Left ventricle myocardium inferior (tissue), 1 donor: ENCODE results near the gene EPHB1. TPM values are rescaled to one million over a fixed set of nuclear protein-coding genes. Genes with fewer than 3 reads are reported as not detected.
"Not testable (repeated sequence)": the region's sequence is repeated elsewhere in the genome, so short reads cannot be mapped to it uniquely, and the experiment has no call there.

Experiments used
- DNase-seq: peaks from one replicate; pipeline ENCODE4 v3.0.0-alpha.2; 2020
- H3K27ac ChIP-seq: fragments of 200-600 bp; replicated peaks from 2 replicates; pipeline ENCODE4 v1.8.0; 2021
- H3K27me3 ChIP-seq: fragments of 200-600 bp; 2 replicates; pipeline ENCODE4 v1.8.0; 2021; ENCODE audit warnings: low read depth
- H3K36me3 ChIP-seq: fragments of 200-600 bp; 2 replicates; pipeline ENCODE4 v1.8.0; 2021
- H3K4me1 ChIP-seq: fragments of 200-600 bp; 2 replicates; pipeline ENCODE4 v1.8.0; 2021
- H3K4me3 ChIP-seq: fragments of 200-600 bp; 2 replicates; pipeline ENCODE4 v1.8.0; 2021; ENCODE audit warnings: mild to moderate bottlenecking, moderate library complexity
- H3K9me3 ChIP-seq: fragments of 200-600 bp; replicated peaks from 2 replicates; pipeline ENCODE4 v1.8.0; 2021
- intact Hi-C: fragments of 100-400 bp; cut with micrococcal nuclease; formaldehyde crosslinking; loops from one replicate; pipeline ENCODE4 v1.11.0; 2022
- total RNA-seq: library from RNA; stranded (reverse); fragmentation: NEBNext Ultra II Directional; extraction: Animal tissue kit (Norgen Biotek cat#: 25700); gene quantifications from one replicate; pipeline ENCODE4 v1.2.1, GENCODE V29; 2021
- TF ChIP-seq, protein P1 (sequence below): fragments of 200-600 bp; IDR thresholded peaks from 2 replicates; pipeline ENCODE4 v1.8.0; 2021; ENCODE audit warnings: antibody characterized with exemption, mild to moderate bottlenecking, borderline replicate concordance
- donor health status: DM: no; HTN: yes; CAD: no; lungs with severe emphysema.

The EPHB1 gene
- total RNA-seq, 1 donor from 2014 or later: 1.3 TPM

DNA sequence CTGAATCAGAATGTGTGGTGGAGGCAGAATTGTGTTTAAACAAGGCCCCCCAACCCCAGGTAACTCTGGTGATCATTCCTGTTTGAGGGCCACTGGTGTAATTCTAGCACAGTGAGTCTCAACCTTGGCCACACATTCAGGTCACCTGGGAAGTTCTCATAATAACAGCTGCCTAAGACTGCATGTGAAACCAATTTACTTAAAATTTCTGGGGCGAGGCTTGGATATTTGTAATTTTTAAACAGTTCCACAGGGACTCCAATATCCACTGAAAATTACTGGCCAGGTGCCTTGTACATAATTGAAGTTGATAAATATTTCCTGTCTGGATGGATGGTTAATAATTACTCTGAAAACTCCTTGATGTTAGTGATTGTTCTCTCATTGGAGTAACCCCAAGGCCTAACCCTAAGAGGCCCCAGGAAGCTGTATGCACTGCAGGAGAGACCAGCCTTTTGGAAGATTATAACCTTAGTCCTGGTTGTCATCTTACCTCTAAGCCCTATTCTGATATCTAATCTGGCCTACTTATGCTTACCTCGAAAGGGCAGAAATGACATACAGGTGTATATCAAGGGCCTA lies 25.7 kb upstream of the EPHB1 start:
- no peaks in the 10 kb centered on the region for H3K27me3 ChIP-seq
- TF ChIP-seq, protein P1, sequence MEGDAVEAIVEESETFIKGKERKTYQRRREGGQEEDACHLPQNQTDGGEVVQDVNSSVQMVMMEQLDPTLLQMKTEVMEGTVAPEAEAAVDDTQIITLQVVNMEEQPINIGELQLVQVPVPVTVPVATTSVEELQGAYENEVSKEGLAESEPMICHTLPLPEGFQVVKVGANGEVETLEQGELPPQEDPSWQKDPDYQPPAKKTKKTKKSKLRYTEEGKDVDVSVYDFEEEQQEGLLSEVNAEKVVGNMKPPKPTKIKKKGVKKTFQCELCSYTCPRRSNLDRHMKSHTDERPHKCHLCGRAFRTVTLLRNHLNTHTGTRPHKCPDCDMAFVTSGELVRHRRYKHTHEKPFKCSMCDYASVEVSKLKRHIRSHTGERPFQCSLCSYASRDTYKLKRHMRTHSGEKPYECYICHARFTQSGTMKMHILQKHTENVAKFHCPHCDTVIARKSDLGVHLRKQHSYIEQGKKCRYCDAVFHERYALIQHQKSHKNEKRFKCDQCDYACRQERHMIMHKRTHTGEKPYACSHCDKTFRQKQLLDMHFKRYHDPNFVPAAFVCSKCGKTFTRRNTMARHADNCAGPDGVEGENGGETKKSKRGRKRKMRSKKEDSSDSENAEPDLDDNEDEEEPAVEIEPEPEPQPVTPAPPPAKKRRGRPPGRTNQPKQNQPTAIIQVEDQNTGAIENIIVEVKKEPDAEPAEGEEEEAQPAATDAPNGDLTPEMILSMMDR: no peak

DNA sequence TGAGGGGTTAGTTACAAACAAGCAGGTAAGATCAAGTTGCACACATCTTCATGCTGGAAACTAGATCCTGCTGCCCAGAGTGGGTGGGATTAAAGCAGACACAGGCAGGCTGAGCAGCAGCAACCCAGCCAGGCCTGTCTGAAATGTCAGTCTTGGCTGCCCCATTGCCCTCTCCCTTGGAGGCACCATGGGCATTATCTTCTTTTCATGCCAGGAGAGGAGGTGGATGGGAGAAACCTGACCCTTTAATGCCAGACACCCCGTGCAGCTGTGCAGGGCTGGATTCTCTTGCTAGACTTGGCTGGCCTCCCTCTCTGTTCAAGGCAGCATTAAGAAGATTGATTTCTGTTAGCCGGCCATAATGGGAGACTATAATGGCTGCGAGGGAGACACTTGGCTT lies 23.0 kb upstream of the EPHB1 start:
- no peaks in the 10 kb centered on the region for H3K9me3 ChIP-seq
- DNase-seq: no peak
- no peak overlapping the region for H3K4me3 ChIP-seq
- TF ChIP-seq, protein P1: no peak
- no peaks in the 10 kb centered on the region for H3K27me3 ChIP-seq
- intact Hi-C loops: no loop called here
- no peaks in the 10 kb centered on the region for H3K4me1 ChIP-seq
- no peaks in the 10 kb centered on the region for H3K36me3 ChIP-seq
- H3K27ac ChIP-seq: no peak overlapping the region

More for the DNA sequence above, 25.7 kb upstream of the EPHB1 start:
- intact Hi-C loops: no loop called here
- H3K27ac ChIP-seq: no peak overlapping the region
- no peaks in the 10 kb centered on the region for H3K9me3 ChIP-seq
- no peaks in the 10 kb centered on the region for H3K4me1 ChIP-seq
- H3K4me3 ChIP-seq: no peak overlapping the region
- no peak for DNase-seq
- no peaks in the 10 kb centered on the region for H3K36me3 ChIP-seq

DNA sequence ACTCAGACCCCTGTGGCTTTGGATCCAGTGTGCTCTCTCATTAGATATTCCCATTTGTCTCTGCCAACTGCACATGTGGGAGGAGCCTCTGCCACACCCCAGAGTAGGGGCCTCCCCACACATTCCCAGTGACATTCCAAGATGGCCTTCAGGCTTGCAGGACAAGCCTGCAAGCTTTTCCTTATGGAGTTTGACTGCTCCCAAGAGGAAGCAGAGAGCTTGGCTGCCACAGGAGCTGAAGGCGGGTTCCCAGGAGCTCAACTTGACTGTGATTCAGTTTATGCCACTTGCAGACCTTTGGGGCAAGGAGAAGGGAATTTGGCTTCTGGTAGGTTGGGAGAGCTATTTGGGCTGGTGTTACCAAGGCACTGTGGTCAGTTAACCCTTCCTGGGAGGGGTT lies 22.5 kb upstream of the EPHB1 start:
- DNase-seq: no peak
- no peaks in the 10 kb centered on the region for H3K4me1 ChIP-seq
- H3K36me3 ChIP-seq: no peaks in the 10 kb centered on the region
- no peaks in the 10 kb centered on the region for H3K27me3 ChIP-seq
- H3K27ac ChIP-seq: no peak overlapping the region
- TF ChIP-seq, protein P1: no peak
- intact Hi-C loops: no loop called here
- H3K9me3 ChIP-seq: no peaks in the 10 kb centered on the region
- H3K4me3 ChIP-seq: no peak overlapping the region

DNA sequence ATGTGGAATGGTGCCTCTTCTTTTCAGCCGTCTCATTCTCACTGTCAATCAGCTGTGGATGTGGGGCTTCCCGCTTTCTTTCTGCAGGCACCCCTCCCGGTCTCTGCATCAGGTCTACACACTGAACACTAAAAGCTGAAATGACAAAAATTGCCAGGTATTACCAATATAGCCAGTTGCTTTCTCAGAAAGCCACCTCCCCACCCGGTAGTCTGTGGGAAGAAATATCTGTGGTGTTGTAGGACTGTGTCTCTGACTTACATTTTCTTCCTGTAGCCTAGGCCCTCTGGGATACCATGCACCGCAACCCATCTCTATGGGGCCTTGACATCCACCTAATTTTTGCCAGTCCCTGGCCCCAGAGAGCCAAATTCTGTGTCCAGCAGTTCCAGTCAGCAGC lies 19.2 kb upstream of the EPHB1 start:
- no peaks in the 10 kb centered on the region for H3K36me3 ChIP-seq
- DNase-seq: no peak
- no peaks in the 10 kb centered on the region for H3K9me3 ChIP-seq
- no peaks in the 10 kb centered on the region for H3K27me3 ChIP-seq
- no peaks in the 10 kb centered on the region for H3K4me1 ChIP-seq
- no peak overlapping the region for H3K4me3 ChIP-seq
- intact Hi-C loops: no loop called here
- TF ChIP-seq, protein P1: no peak
- no peak overlapping the region for H3K27ac ChIP-seq

DNA sequence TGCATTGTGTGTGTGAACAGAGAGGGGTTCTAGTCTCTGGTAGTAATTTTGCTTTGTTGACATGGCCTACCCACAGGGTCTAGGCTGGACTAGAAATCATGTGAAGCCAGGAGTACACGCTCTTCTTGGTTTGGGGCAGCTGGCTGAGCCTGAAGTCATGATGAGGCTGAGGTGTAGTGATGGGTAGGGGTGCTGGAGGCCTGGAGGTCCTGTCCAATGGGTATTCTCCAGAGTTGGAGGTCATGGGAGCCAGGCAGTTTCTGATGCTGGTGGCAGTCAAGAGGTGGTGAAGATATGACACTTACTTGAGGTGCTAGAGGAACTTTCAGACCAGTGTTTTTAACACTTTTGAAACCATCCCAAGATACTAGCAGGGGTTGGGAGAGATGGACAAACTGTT lies 18.5 kb upstream of the EPHB1 start:
- DNase-seq: no peak
- TF ChIP-seq, protein P1: no peak
- H3K9me3 ChIP-seq: no peaks in the 10 kb centered on the region
- intact Hi-C loops: no loop called here
- no peaks in the 10 kb centered on the region for H3K27me3 ChIP-seq
- no peaks in the 10 kb centered on the region for H3K4me1 ChIP-seq
- H3K27ac ChIP-seq: no peak overlapping the region
- H3K4me3 ChIP-seq: no peak overlapping the region
- H3K36me3 ChIP-seq: no peaks in the 10 kb centered on the region

DNA sequence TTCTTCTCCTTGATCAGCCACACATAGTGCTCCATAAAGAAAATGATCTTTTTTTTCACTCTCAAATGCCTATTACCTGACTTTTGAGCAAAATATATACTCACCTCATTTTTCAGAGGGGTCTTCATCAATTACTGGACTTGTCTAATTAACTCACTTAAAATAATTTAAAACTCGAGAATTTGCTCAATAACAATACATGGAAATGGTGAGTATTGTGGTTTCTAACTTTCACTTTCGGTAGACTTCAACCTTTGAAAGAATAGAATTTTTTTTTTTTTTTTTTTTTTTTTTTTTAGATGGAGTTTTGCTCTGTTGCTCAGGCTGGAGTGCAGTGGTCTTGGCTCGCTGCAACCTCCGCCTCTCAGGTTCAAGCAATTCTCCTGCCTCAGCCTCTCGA lies 17.7 kb upstream of the EPHB1 start:
- Histone ChIP-seq H3K27me3 (no peaks in the 10 kb centered on the region), H3K4me1 (no peaks in the 10 kb centered on the region), H3K4me3 (no peak overlapping the region), H3K27ac (no peak overlapping the region), H3K36me3 (no peaks in the 10 kb centered on the region), H3K9me3 (no peaks in the 10 kb centered on the region)
- no peak for DNase-seq
- TF ChIP-seq, protein P1: no peak
- intact Hi-C loops: no loop called here

DNA sequence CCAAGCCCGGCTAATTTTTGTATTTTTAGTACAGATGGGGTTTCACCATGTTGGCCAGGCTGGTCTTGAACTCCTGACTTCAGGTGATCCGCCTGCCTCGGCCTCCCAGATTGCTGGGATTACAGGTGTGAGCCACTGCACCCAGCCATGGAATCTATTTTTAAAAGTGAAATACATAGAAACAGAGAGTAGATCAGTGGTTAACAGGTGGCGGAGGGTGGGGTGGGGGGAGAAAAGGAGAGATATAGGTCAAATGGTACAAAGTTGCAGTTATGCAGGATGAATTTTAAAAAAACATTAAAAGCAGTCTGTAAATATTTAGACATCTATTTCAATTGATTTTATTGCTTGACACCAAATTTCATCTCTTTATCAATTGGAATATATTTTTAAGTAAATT lies 6.8 kb upstream of the EPHB1 start:
- H3K27me3 ChIP-seq: peaks cover 16% of the 10 kb centered on the region
- H3K36me3 ChIP-seq, DNase-seq, H3K4me1 ChIP-seq, H3K27ac ChIP-seq, intact Hi-C loops, H3K4me3 ChIP-seq, H3K9me3 ChIP-seq: not testable (repeated sequence)
